ENCODE measurements around the gene ABLIM2. TPM values are rescaled to one million over a fixed set of nuclear protein-coding genes. Genes with fewer than 3 reads are reported as not detected.

The ABLIM2 gene
- total and polyA plus RNA-seq, 2 of the 8 experiments (the other 6 are each of a cell fraction or from before 2014, with no cell fraction given), result 2.8 to 3.0 TPM

GRCh38 chr4:8055206-8055605 lies 103.4 kb downstream of the ABLIM2 start (continued):
- TF ChIP-seq RNF2 (IDR thresholded peaks at IDR 0.05; ENCODE audit: borderline replicate concordance, low read depth, low read length, missing control alignments, poor library complexity, severe bottlenecking), result no peak
- TF ChIP-seq YY1 (IDR thresholded peaks at IDR 0.05; ENCODE audit: low read depth, low read length), result no peak
- TF ChIP-seq SIRT6 (IDR thresholded peaks at IDR 0.05; ENCODE audit: low read length), result no peak
- no peak for TF ChIP-seq JUN (IDR thresholded peaks at IDR 0.05; ENCODE audit: low read depth, low read length)

All from H1 (cell line).